ENCODE measurements around the gene TBC1D24. TPM values are rescaled to one million over a fixed set of nuclear protein-coding genes. Genes with fewer than 3 reads are reported as not detected.
"Not testable (repeated sequence)": the region's sequence is repeated elsewhere in the genome, so short reads cannot be mapped to it uniquely, and the experiment has no call there.

Gene TBC1D24
- total RNA-seq, 3 donors from 2014 or later, result 25.0 to 27.2 (median 26.3) TPM

GRCh38 chr16:2528161-2529060 is 53.5 kb downstream of the TBC1D24 start:
- Mint-ChIP-seq H3K4me1 (ENCODE audit: low read depth) (peaks cover 21% of the 10 kb centered on the region), H3K36me3 (ENCODE audit: insufficient read depth) (peaks cover 12% of the 10 kb centered on the region), H3K27me3 (ENCODE audit: low read depth) (no peaks in the 10 kb centered on the region), H3K4me3 (no peak overlapping the region), H3K9me3 (no peaks in the 10 kb centered on the region)
- DNase-seq, result peak; percentile 4
- no peak for ATAC-seq

GRCh38 chr16:2529061-2529931 is 54.4 kb downstream of the TBC1D24 start:
- Mint-ChIP-seq H3K4me1 (ENCODE audit: low read depth) (peaks cover 19% of the 10 kb centered on the region), H3K36me3 (ENCODE audit: insufficient read depth) (peaks cover 10% of the 10 kb centered on the region), H3K4me3 (no peak overlapping the region), H3K9me3 (no peaks in the 10 kb centered on the region), H3K27me3 (ENCODE audit: low read depth) (no peaks in the 10 kb centered on the region)
- DNase-seq (peak; percentile 4), ATAC-seq (no peak)

GRCh38 chr16:2529961-2530628 is 55.2 kb downstream of the TBC1D24 start:
- Mint-ChIP-seq H3K9me3 (no peaks in the 10 kb centered on the region), H3K4me3 (peak overlapping the region; percentile 26), H3K36me3 (ENCODE audit: insufficient read depth) (peaks cover 4% of the 10 kb centered on the region), H3K4me1 (ENCODE audit: low read depth) (peaks cover 16% of the 10 kb centered on the region), H3K27me3 (ENCODE audit: low read depth) (no peaks in the 10 kb centered on the region)
- ATAC-seq, result no peak
- DNase-seq, result no peak

- Mint-ChIP-seq H3K27me3 (ENCODE audit: low read depth) (no peaks in the 10 kb centered on the region), H3K4me3 (peak overlapping the region; percentile 90), H3K4me1 (ENCODE audit: low read depth) (peaks cover 16% of the 10 kb centered on the region), H3K9me3 (no peaks in the 10 kb centered on the region), H3K36me3 (ENCODE audit: insufficient read depth) (peaks cover 4% of the 10 kb centered on the region)
- DNase-seq, result peak; percentile 4
- ATAC-seq, result no peak
Observed at GRCh38 chr16:2530629-2531318, 55.8 kb downstream of the TBC1D24 start.

GRCh38 chr16:2531371-2531695 is 56.4 kb downstream of the TBC1D24 start, which contains the start of gene CEMP1:
Gene CEMP1, minus strand, starts transcription at chr16:2531408. Its CDS starts 335 bp downstream, at chr16:2531073.
- Mint-ChIP-seq H3K9me3 (no peaks in the 10 kb centered on the region), H3K36me3 (ENCODE audit: insufficient read depth) (peaks cover under 1% of the 10 kb centered on the region)

GRCh38 chr16:2531696-2532493 is 57.0 kb downstream of the TBC1D24 start:
- no peaks in the 10 kb centered on the region for H3K9me3 Mint-ChIP-seq
- DNase-seq (peak; percentile 95), ATAC-seq (peak; percentile 92 to 94)
- no peaks in the 10 kb centered on the region for H3K27me3 Mint-ChIP-seq (ENCODE audit: low read depth)
- peaks cover 18% of the 10 kb centered on the region for H3K4me1 Mint-ChIP-seq (ENCODE audit: low read depth)
- no peaks in the 10 kb centered on the region for H3K36me3 Mint-ChIP-seq (ENCODE audit: insufficient read depth)
- H3K4me3 Mint-ChIP-seq, result peak overlapping the region; percentile 90

More at GRCh38 chr16:2531371-2531695, 56.4 kb downstream of the TBC1D24 start, which contains the start of gene CEMP1:
- H3K4me3 Mint-ChIP-seq, result peak within 1 kb of the TSS; percentile 90
- H3K4me1 Mint-ChIP-seq (ENCODE audit: low read depth), result peaks cover 16% of the 10 kb centered on the region
- DNase-seq, result no peak
- H3K27me3 Mint-ChIP-seq (ENCODE audit: low read depth), result no peaks in the 10 kb centered on the region
- ATAC-seq, result peak in 1 of 2 donors; percentile 7

- DNase-seq, result peak; percentile 21
- peak; percentile 11 to 16 for ATAC-seq
- Mint-ChIP-seq H3K36me3 (ENCODE audit: insufficient read depth) (no peaks in the 10 kb centered on the region), H3K4me3 (peak overlapping the region; percentile 90), H3K9me3 (no peaks in the 10 kb centered on the region), H3K4me1 (ENCODE audit: low read depth) (peaks cover 23% of the 10 kb centered on the region), H3K27me3 (ENCODE audit: low read depth) (no peaks in the 10 kb centered on the region)
Observed at GRCh38 chr16:2532494-2533141, 57.7 kb downstream of the TBC1D24 start.

- Mint-ChIP-seq H3K4me1 (ENCODE audit: low read depth) (peaks cover 23% of the 10 kb centered on the region), H3K4me3 (peak overlapping the region; percentile 90)
- not testable (repeated sequence) for H3K27me3 Mint-ChIP-seq (ENCODE audit: low read depth); DNase-seq; ATAC-seq; H3K36me3 Mint-ChIP-seq (ENCODE audit: insufficient read depth); H3K9me3 Mint-ChIP-seq
Observed at GRCh38 chr16:2533142-2533755, 58.3 kb downstream of the TBC1D24 start.

GRCh38 chr16:2533912-2534311 is 59.0 kb downstream of the TBC1D24 start:
- DNase-seq (no peak), ATAC-seq (no peak)
- Mint-ChIP-seq H3K27me3 (ENCODE audit: low read depth) (no peaks in the 10 kb centered on the region), H3K4me3 (peak overlapping the region; percentile 61), H3K4me1 (ENCODE audit: low read depth) (peaks cover 25% of the 10 kb centered on the region), H3K36me3 (ENCODE audit: insufficient read depth) (peaks cover 2% of the 10 kb centered on the region), H3K9me3 (no peaks in the 10 kb centered on the region)

- Mint-ChIP-seq H3K4me3 (peak overlapping the region; percentile 16), H3K4me1 (ENCODE audit: low read depth) (peaks cover 29% of the 10 kb centered on the region)
- not testable (repeated sequence) for ATAC-seq; H3K9me3 Mint-ChIP-seq; DNase-seq; H3K27me3 Mint-ChIP-seq (ENCODE audit: low read depth); H3K36me3 Mint-ChIP-seq (ENCODE audit: insufficient read depth)
Observed at GRCh38 chr16:2534335-2534734, 59.4 kb downstream of the TBC1D24 start.

- Mint-ChIP-seq H3K4me1 (ENCODE audit: low read depth) (peaks cover 42% of the 10 kb centered on the region), H3K27me3 (ENCODE audit: low read depth) (no peaks in the 10 kb centered on the region), H3K36me3 (ENCODE audit: insufficient read depth) (peaks cover 3% of the 10 kb centered on the region), H3K9me3 (no peaks in the 10 kb centered on the region), H3K4me3 (no peak overlapping the region)
- ATAC-seq (no peak), DNase-seq (no peak)
Observed at GRCh38 chr16:2535625-2536013, 60.7 kb downstream of the TBC1D24 start.
